Dermis microvascular lymphatic vessel endothelial cell (primary cell): ENCODE data around the gene RPL22L1. TPM values are rescaled to one million over a fixed set of nuclear protein-coding genes. Genes with fewer than 3 reads are reported as not detected.
A peak's percentile ranks its signal among the peaks of the same experiment; 100 is the strongest.
"Not testable (repeated sequence)": the region's sequence is repeated elsewhere in the genome, so short reads cannot be mapped to it uniquely, and the experiment has no call there.

Experiments used
- DNase-seq, 2 donors: peaks; one replicate each; pipeline versions ENCODE4 v3.0.0 to v3.0.0-alpha.2; 2010; ENCODE audit warnings: low read depth in 2 of 2
- total RNA-seq: library from RNA; depleted of rRNA; stranded (reverse); fragments of >200 nt; gene quantifications from 2 replicates; pipeline ENCODE4 v1.2.1, GENCODE V29; 2014

Gene RPL22L1
- 28.7 and 57.0 TPM in 2 replicates for total RNA-seq

DNA sequence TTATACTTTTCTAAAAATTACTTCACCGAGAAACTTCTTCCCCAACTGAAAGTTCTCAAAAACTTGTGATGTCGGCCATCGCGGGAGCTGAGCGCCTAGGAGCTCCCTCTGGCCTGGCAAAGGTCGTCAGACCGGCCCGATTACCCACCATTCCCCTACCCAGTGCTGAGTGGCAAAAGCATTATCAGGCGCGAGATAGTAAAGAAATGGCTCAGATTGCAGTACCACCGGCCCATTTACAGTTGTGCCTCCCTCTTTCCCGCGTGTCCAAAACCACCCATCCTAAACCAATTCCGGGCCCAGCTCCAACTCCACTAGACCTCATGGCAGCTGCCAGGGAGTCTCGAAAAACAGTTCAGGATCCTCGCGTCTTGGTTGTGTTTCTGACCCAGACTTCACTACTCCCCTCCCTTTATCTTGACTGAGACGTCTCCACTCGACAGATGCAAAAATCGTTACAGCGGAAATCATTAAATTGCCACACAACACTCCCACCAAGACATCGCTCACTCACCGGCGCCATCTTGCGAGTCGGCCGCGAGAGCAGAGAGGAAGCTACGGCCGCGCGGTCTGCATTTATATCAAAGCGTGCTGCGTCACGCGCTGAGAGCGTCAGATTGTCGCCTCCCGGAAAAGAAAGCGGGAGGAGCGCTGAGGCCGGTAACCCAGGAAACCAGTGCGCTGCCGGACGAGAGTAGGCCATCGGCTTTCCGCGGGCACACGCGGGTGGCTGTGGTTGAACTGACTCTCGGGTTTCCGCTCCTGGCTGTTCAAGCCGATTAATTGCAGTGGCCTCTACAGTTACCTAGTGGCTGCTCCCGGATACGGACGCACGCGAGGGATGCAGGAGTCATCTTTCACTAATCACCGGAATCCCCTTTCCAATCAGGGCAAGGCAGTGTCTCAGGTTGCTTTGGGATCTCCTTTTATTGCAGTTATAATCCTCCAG, at the start of gene RPL22L1:
RPL22L1 (minus strand) TSS at position 551 of the 949 bp plus-strand sequence; CDS start at position 523, 28 bp downstream.
- DNase-seq, result peak; percentile 84 to 93

DNA sequence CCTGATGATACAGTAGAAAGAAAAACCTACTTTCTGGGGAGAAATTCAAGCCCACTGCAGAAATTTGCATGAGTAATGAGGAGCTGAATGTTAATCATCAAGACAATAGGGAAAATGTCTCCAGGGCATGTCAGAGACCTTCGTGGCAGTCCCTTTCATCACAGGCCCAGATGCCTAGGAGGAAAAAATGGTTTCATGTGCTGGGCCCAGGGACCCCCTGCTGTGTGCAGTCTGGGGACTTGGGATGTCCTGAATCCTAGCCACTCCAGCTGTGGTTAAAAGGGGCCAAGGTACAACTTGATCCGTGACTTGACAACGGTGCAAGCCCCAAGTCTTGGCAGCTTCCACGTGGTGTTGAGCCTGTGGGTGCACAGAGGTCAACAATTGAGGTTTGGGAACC, 48.7 kb upstream of the RPL22L1 start:
- no peak for DNase-seq

DNA sequence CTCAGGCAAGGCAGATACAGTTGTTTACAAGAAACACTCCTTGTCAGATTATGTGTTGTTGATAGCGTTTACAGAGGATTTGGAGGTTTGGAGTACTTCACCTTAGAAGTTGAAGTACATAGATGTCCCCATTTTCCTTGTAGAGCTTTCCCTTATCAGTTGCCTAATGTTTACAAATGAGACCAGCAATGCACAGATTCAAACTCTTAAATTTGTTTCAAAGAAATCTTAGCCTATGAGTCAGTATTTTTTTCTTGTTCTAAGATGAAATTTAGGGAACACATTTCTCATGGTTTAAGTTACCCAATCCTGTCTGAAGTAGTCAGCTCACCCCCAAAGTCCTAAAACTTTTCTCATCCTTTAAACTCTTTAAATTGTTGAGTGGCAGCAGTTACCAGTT, 44.7 kb upstream of the RPL22L1 start:
- DNase-seq, result no peak

DNA sequence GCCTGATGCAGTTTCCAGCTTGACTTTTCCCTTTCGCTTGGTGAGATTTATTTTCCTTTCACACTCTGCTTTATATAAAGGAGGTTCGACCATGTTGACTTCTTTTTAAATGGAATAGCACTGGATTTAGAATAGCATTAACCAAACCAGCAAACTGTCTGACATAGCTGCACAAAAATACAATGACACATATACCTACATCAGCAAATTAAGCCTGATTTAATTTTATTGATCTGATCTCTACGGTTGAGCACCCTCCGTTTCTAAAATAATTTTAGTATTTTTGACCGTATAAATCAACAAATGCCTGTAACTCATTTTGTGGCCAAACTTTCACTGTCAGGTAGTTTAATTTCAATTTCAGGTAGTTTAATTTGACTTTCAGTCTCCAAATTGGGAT, 44.2 kb upstream of the RPL22L1 start:
- no peak for DNase-seq

DNA sequence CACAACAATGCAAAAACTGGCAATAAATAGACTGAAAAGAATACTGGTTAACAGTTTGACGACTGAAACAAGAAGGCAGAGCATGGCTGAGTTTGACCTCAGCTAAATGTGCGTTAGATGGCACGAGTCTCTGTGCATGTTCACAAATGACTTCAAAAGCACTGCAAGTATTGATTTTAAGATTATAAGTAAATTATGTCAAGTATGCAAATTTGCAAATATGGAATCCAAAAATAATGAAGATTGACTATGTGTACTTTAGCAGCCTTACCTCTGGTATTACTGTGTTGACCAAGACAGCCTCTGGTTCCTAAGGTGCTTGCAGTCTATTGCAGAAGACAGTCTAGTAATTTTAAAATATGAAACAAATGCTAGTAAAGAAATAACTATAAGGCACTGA, 41.1 kb upstream of the RPL22L1 start:
- DNase-seq, result no peak

DNA sequence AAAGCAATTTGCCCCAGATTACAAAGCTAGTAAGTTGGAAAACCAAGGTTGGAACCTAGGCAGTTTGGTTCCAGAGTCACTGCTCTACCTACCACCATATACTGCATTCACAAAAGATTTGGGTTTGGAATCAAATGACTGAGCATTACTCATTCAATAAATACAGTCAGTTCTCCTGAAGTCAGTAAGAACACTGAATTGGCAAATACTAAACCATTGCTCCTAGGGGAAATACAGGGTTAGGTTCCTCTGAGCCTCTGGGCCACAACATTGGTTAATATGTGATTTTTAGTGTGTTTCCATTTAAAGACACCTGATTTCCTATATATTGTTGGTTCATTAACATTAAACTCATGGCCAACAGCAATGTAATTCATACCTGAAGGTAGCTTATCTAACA, 40.5 kb upstream of the RPL22L1 start:
- no peak for DNase-seq

DNA sequence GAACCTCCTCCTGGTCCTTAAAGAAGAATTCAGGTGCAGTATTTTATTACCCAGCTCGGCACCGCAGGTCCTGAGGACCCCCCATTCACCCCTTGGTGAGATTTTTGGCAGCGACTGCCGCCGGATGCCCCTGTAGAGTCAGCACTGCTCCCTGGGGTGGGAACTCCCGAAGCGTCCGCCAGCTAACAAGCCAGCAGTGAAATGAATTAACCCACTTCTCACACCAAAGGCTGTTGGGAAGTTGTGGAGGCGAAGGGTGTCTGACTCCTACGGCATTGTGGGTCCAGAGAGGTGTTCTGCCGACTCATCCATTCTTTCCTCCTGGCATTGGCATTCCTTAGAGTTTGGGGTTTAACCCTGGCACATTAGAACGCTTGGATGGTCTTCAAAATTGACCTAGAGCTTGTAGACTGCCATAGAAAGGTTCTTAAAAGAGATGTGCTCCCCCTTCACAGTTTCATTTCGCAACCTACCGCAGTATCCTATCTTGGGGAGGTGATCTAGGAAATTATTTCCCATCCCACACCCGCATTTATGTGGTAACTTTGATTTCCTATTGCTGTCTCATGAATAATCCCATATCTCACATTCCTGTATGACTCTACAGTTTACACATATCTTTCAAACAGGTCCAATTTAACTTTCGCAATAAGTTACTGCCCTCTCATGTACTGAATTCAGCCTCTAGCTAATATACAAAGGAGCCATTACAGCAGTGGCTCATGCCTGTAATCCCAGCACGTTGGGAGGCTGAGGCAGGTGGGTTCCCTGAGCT, 39.3 kb upstream of the RPL22L1 start:
- DNase-seq, result peak; percentile 3 to 18

DNA sequence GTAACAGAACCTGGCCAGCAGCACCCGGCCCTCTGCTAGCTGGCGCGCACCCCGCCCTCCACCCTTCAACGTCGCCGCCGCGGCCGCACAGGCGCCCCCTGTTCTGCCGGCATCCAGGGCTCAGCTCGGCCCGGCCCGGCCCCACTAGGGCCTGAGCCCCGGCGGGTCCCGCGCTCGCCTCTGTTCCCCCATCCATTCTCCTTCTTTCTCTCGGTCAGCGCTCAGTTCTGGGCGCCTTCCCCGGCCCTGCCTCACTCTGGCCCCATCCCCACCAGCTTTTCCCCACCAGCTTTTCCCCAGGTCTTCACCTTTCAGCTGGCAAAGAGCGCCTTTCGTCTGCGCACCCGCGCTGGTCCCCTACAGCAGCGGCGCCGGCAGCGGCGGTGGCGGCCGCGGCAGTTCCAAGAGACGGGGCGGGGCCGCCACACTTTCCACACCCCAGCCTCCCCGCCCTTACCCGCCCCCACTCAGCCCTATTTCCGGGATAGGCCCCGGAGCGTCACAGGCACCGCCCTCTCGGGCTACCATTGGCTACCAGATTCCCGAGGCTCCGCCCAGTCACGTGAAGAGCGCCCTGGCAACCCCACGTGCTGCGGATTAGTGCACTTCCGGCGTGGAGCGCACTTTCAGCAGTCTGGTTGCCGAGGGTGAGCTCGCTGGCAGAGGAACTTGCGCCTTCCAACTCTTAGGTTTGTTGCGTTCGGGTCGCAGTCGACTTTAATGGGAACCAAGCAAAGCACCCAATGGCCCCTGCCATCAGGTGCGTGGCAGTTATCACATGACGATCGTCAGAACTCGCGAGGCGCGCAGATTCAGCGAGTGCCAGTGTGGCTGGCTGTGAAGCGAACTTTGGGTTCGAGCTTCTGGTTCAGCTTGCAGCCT, 38.5 kb upstream of the RPL22L1 start, which contains the start of gene EIF5A2:
EIF5A2 (minus strand) TSS at position 403 of the 882 bp plus-strand sequence. CDS start 831 bp downstream, outside the sequence.
- DNase-seq, result peak; percentile 72 to 90

DNA sequence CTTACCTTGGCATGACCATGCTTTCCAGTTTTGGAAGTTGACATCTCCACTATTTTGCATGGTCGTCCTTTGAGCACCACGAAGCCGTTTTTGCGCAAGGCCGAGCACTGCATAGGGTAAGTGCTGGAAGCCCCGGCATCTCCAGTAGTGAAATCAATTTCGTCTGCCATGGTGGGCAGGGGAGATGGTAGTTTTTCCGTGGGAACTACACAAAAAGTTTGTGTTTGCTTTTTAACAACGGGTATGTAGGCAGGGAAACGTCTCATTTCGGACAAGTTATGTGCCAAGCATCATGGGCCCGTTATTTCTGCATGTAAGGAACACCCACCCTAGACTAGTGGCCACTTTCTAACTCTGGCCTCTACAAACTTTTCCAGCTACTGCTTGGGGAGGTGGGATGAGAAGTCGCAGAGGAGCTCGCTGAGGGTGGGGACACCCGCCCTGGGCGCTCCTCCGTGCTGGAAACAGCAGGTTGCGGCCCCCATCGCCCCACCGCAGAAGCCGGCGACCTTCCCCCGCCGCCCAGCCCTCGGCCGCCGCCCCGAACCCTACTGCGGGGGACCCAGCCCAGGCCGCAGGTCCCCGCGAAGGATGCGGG, 37.7 kb upstream of the RPL22L1 start:
- DNase-seq, result peak in 1 of 2 donors; percentile 10

DNA sequence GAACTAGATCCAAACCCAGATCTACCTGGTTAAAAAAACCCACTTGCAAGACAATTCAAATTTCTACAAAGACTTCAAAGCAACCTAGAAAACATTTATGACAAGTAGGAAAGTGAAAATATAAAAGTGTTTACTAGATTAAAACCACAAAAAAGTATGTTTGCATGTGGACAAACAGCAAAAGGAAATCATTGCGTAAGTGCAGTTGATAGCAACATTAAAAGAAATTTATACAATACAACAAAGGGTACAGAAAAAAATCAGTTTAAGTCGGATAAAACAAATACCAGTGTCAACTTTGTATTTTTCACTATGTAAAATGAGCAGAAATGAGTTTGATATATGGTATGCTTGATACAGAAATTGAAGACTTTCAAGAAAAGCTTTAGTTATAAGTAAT, 35.9 kb upstream of the RPL22L1 start:
- no peak for DNase-seq

DNA sequence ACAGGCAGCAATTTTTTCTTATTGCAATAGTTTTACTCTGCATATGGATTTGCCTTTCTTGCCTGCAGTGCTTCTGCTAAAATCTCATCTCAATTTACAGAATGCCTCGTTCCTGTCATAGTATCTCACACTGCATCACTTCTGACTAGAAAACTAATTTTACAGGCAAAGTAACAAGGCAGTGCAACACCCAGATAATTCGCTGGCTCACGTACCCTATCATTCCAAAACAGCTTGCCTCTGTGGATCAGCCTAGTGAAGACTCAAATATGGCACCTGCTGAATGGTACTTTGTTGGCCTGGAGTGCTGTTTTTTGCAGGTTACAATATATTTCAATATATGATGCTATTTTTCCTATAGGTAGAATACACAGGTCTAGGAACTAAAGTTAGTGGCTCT, 33.1 kb upstream of the RPL22L1 start:
- no peak for DNase-seq

DNA sequence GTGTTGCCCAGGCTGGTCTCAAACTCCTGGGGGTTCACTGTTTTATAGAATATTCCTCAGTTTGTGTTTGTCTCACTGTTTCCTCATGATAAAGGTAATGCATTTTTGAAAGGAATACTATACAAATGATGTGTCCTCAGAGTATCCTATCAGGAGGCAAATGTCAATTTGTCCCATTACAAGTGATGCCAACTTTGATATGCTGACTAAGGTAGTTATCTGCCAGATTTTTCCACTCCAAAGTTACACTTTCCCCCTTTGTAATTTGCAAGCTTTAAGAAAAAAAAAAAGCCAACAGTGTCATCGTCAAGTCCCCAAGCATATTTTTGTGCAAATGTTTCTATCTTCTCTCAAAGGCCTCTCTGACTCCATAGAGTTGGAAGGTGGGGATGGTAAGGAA, 29.5 kb upstream of the RPL22L1 start:
- DNase-seq, result no peak

DNA sequence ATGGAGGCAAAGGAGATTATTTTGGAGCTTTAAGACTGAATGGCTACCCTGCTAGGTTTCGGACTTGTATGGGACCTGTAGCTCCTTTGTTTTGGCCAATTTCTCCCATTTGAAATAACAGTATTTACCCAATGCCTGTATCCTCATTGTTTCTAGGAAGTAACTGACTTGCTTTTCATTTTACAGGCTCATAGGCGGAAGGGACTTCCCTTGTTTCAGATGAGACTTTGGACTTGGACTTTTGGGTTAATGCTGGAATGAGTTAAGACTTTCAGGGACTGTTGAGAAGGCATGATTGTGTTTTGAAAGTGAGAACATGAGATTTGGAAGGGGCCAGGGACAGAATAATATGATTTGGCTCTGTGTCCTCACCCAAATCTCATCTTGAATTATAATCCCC, 28.0 kb upstream of the RPL22L1 start:
- no peak for DNase-seq

DNA sequence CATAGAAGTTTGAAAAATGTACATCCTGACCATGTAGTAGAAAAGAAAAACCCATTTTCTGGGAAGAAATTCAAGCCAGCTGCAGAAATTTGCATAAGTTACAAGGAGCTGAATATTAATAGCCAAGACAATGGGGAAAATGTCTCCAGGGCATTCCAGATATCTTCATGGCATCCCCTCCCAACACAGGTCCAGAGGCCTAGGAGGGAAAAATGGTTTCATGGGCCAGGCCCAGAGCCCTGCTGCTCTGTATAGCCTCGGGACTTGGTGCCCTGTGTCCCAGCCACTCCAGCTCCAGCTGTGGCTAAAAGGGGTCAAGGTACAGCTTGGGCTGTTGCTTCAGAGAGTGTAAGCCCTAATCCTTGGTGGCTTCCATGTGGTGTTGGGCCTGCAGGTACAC, 27.2 kb upstream of the RPL22L1 start:
- not testable (repeated sequence) for DNase-seq

DNA sequence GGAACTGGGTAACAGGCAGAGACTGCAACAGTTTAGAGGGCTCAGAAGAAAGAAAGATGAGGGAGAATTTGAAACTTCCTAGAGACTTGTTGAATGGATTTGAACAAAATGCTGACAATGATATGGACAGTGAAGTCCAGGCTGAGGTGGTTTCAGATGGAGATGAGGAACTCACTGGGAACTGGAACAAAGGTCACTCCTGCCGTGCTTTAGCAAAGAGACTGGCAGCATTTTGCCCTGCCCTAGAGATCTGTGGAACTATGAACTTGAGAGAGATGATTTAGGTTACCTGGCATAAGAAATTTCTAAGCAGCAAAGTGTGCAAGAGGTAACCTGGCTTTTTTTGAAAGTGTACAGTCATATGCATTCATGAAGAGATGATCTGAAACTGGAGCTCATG, 26.8 kb upstream of the RPL22L1 start:
- no peak for DNase-seq

DNA sequence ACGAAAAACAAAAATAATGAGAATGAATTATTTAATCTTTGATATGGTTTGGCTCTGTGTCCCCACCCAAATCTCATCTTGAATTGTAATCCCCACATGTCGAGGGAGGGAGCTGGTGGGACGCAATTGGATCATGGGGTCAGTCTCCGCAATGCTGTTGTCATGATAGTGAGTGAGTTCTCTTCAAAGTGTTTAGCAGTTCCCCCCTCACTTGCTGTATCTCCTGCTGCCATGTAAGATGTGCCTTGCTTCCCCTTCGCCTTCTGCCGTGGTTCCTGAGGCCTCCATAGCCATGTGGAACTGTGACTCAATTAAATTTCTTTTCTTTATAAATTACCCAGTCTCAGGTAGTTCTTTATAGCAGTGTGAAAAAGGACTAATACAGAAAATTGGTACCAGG, 26.3 kb upstream of the RPL22L1 start:
- DNase-seq, result not testable (repeated sequence)

DNA sequence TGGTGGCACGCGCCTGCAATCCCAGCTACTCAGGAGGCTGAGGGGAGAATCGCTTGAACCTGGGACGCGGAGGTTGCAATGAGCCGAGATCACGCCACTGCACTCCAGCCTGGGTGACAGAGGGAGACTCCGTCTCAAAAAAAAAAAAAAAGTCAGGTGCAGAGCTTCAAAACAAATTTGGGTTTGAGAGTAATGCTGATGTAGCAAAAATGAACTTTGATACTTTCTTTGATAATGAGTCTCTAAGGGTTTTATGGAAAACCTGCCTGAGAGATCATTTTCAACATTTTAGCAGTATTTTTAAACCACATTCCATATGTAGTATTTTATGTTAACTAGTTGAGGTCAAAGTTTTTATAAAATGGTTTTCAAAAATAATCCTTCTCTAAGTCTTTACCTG, 23.9 kb upstream of the RPL22L1 start:
- no peak for DNase-seq

DNA sequence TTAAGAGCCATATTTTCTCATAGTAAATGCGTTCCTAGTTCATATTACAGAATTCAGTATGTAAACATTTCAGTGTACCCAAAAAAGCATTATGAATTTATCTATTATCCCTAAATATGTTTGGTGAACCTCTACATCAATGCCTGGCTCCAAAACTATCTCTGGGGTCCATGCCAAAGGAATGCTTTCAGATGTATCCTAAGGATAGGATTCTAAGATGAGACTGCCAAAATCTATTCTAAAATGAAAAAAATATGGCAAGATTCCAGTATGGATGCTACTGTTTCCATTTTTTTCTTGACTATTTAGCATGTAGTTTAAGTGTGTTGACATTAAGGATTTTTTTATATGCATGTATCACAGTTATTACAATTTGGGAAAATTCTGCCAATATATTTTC, 19.6 kb upstream of the RPL22L1 start:
- DNase-seq, result no peak

DNA sequence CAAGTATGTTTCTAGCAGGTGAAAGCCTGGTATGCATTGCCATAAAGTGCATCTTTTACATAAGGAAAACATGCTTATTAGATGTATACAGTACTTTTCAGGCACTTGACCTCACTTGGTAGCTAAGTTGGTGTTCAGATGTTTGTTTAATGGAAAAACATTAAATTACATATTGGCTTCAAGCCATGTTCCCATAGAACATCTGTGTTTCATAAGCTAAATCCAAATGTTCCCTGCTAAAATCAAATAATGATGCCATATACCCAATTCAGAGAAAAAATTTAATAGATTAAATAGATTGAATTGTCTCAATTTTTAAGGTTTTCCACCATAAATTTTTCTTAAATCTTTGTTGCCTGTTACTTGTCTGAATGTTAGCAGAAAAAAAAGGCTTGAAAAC, 19.1 kb upstream of the RPL22L1 start:
- no peak for DNase-seq

DNA sequence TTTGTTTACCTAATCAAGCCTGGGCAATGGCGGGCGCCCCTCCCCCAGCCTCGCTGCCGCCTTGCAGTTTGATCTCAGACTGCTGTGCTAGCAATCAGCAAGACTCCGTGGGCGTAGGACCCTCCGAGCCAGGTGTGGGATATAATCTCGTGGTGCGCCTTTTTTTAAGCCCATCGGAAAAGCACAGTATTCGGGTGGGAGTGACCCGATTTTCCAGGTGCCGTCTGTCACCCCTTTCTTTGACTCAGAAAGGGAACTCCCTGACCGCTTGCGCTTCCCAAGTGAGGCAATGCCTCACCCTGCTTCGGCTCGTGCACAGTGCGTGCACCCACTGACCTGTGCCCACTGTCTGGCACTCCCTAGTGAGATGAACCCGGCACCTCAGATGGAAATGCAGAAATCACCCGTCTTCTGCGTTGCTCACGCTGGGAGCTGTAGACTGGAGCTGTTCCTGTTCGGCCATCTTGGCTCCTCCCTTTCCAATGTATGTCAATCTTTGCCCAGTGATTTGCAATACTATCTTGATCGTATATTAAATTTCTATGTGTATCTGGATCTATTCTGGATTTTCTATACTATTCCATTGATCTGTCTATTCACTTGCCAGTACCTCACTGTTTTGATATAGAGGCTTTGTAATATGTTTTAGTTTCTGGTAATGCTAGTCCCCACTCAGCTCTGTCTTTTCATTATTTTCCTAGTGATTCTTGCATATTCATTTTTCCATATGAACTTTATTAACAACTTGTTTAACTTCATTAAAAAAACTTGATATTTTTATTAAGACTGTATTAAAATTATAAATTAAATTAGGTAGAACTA, 14.3 kb upstream of the RPL22L1 start:
- not testable (repeated sequence) for DNase-seq
